Activated naive CD8-positive, alpha-beta T cell treated with anti-CD3 and anti-CD28 coated beads, Interleukin-2, amount 50 U/mL, for 24 hours (primary cell): ENCODE measurements around the gene OSBPL8.

Source experiments
- ATAC-seq: fragments of 150-1000 bp; cut with Tn5 transposase; one replicate; pipeline ENCODE4 v1.10.0; 2021
- DNase-seq: peaks from one replicate; pipeline ENCODE4 v3.0.0; 2021
- H3K27ac Mint-ChIP-seq: one replicate; pipeline ENCODE4 v1.8.0; 2021; ENCODE audit warnings: mild to moderate bottlenecking, mixed read lengths
- H3K27me3 Mint-ChIP-seq: one replicate; pipeline ENCODE4 v1.8.0; 2021; ENCODE audit warnings: mixed read lengths
- H3K36me3 Mint-ChIP-seq: one replicate; pipeline ENCODE4 v1.8.0; 2021; ENCODE audit warnings: low read depth, mixed read lengths
- H3K4me1 Mint-ChIP-seq: one replicate; pipeline ENCODE4 v1.8.0; 2021; ENCODE audit warnings: mixed read lengths
- H3K4me3 Mint-ChIP-seq: one replicate; pipeline ENCODE4 v1.8.0; 2021; ENCODE audit warnings: mild to moderate bottlenecking, moderate library complexity, mixed read lengths
- H3K9me3 Mint-ChIP-seq: one replicate; pipeline ENCODE4 v1.8.0; 2021; ENCODE audit warnings: mixed read lengths

The OSBPL8 gene

DNA sequence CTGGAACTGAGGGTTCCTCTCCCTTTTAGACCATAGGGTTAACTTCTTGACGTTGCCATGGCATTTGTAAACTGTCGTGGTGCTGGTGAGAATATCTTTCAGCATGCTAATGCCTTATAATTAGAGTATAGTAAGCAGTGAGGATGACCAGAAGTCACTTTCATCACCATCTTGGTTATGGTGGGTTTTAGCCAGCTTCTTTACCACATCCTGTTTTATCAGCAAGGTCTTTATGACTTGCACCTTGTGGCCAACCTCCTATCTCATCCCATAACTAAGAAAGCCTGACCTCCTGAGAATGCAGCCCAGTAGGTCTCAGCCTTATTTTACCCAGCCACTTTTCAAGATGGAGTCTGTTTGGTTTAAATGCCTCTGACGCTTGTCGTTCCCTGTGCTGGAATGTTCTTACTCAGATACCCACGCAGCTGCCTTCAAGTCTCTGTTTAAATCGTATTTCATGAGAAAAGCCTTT, 255.5 kb downstream of the OSBPL8 start:
- Mint-ChIP-seq H3K36me3 (no peaks in the 10 kb centered on the region), H3K4me1 (no peaks in the 10 kb centered on the region), H3K27me3 (peaks cover 12% of the 10 kb centered on the region), H3K4me3 (no peak overlapping the region), H3K27ac (no peak overlapping the region), H3K9me3 (no peaks in the 10 kb centered on the region)
- DNase-seq (no peak), ATAC-seq (peak; percentile 24)

- H3K4me3 Mint-ChIP-seq, result no peak overlapping the region
- peaks cover 12% of the 10 kb centered on the region for H3K27me3 Mint-ChIP-seq
- no peak for DNase-seq
- no peaks in the 10 kb centered on the region for H3K36me3 Mint-ChIP-seq
- H3K9me3 Mint-ChIP-seq, result no peaks in the 10 kb centered on the region
- no peak for ATAC-seq
- no peaks in the 10 kb centered on the region for H3K4me1 Mint-ChIP-seq
- no peak overlapping the region for H3K27ac Mint-ChIP-seq
Observed at GRCh38 chr12:76303365-76303764, 256.2 kb downstream of the OSBPL8 start.
